GM23248 (cell line): ENCODE results near the gene TMEM38A. TPM values are rescaled to one million over a fixed set of nuclear protein-coding genes. Genes with fewer than 3 reads are reported as not detected.

Experiments used
- DNase-seq: peaks from one replicate; pipeline ENCODE4 v3.0.0-alpha.2; 2015
- H2AFZ ChIP-seq: fragments of 200-600 bp; sonication (generic); 2 replicates; pipeline ENCODE4 v1.6.1; 2016; ENCODE audit warnings: antibody characterized with exemption
- H3F3A ChIP-seq: fragments of 200-600 bp; sonication (generic); 2 replicates; pipeline ENCODE4 v1.6.1; 2016; ENCODE audit warnings: mild to moderate bottlenecking, antibody characterized with exemption, mixed run types; ENCODE audit not compliant: insufficient read depth
- H3K27ac ChIP-seq: fragments of 200-600 bp; sonication (generic); 2 replicates; pipeline ENCODE4 v1.5.1; 2016; ENCODE audit warnings: mild to moderate bottlenecking
- H3K27me3 ChIP-seq: fragments of 200-600 bp; sonication (generic); replicated peaks from 2 replicates; pipeline ENCODE4 v1.6.1; 2016; ENCODE audit warnings: mild to moderate bottlenecking; ENCODE audit not compliant: insufficient read depth
- H3K36me3 ChIP-seq: fragments of 200-600 bp; sonication (generic); 2 replicates; pipeline ENCODE4 v1.6.1; 2016; ENCODE audit warnings: low read depth, mild to moderate bottlenecking
- H3K4me1 ChIP-seq: fragments of 200-600 bp; sonication (generic); 2 replicates; pipeline ENCODE4 v1.6.1; 2016; ENCODE audit warnings: mild to moderate bottlenecking; ENCODE audit not compliant: insufficient read depth
- H3K4me2 ChIP-seq: fragments of 200-600 bp; sonication (generic); one replicate; pipeline ENCODE4 v1.6.1; 2016; ENCODE audit warnings: mild to moderate bottlenecking; ENCODE audit not compliant: unreplicated experiment
- H3K4me3 ChIP-seq: fragments of 200-600 bp; sonication (generic); 2 replicates; pipeline ENCODE4 v1.5.1; 2016; ENCODE audit warnings: mild to moderate bottlenecking
- H3K79me2 ChIP-seq: fragments of 200-600 bp; sonication (generic); 2 replicates; pipeline ENCODE4 v1.6.1; 2016; ENCODE audit warnings: mild to moderate bottlenecking; ENCODE audit not compliant: insufficient read depth
- H3K9ac ChIP-seq: fragments of 200-600 bp; sonication (generic); 2 replicates; pipeline ENCODE4 v1.6.1; 2016; ENCODE audit warnings: mild to moderate bottlenecking
- H3K9me2 ChIP-seq: fragments of 200-600 bp; sonication (generic); 2 replicates; pipeline ENCODE4 v1.6.1; 2016; ENCODE audit warnings: mixed run types, mild to moderate bottlenecking, moderate library complexity; ENCODE audit not compliant: insufficient read depth
- H3K9me3 ChIP-seq: fragments of 200-600 bp; sonication (generic); one replicate; pipeline ENCODE4 v1.6.1; 2017; ENCODE audit warnings: low read depth
- H4K20me1 ChIP-seq: fragments of 200-600 bp; sonication (generic); 2 replicates; pipeline ENCODE4 v1.6.0; 2016; ENCODE audit not compliant: insufficient read depth
- EZH2 ChIP-seq: fragments of 200-600 bp; sonication (generic); IDR thresholded peaks from 2 replicates; pipeline ENCODE4 v1.6.1; 2018; ENCODE audit warnings: antibody characterized with exemption, mild to moderate bottlenecking; ENCODE audit not compliant: insufficient read depth, poor library complexity, severe bottlenecking
- EZH2phosphoT487 ChIP-seq: fragments of 200-600 bp; sonication (generic); IDR thresholded peaks from 2 replicates; pipeline ENCODE4 v1.6.1; 2018; ENCODE audit warnings: antibody characterized with exemption, moderate library complexity, mild to moderate bottlenecking, low read depth; ENCODE audit not compliant: insufficient read depth
- WGBS, 2 experiments: methylation state at CpG; one replicate each; pipeline ENCODE4 v1.1.6; 2015 to 2017; ENCODE audit warnings: low lambda C conversion rate in 2 of 2, low coverage in 1 of 2; ENCODE audit errors: missing lambda C conversion rate in 2 of 2; 5-methylcytosine and 5-hydroxymethylcytosine counted together
- in situ Hi-C: fragments of 300-500 bp; cut with MboI; formaldehyde crosslinking; loops from 2 replicates; pipeline ENCODE4 v1.15.0; 2020
- polyA plus RNA-seq: library from polyadenylated mRNA; unstranded; fragments of >200 nt; fragmentation: Nextera tagmentation; extraction: Ambion mirVana; gene quantifications from 2 replicates; pipeline ENCODE4 v1.2.1, GENCODE V29; 2016
- total RNA-seq: library from RNA; depleted of rRNA; stranded (reverse); fragments of >200 nt; shearing (Covaris generic); gene quantifications from 2 replicates; pipeline ENCODE4 v1.2.3, GENCODE V29; 2014

Gene TMEM38A
- total and polyA plus RNA-seq, 2 experiments from 2014 or later: 1.3 to 1.6 TPM

GRCh38 chr19:16621165-16621800 is 39.7 kb upstream of the TMEM38A start:
- Histone ChIP-seq H3K36me3 (no peaks in the 10 kb centered on the region), H3K9me3 (no peaks in the 10 kb centered on the region), H3K4me1 (peaks cover 19% of the 10 kb centered on the region), H4K20me1 (peaks cover 46% of the 10 kb centered on the region; the same call in 1 of the 2 replicates), H3K27me3 (no peaks in the 10 kb centered on the region), H3F3A (no peaks in the 10 kb centered on the region), H3K9me2 (no peaks in the 10 kb centered on the region), H2AFZ (no peak overlapping the region), H3K9ac (no peak overlapping the region), H3K4me3 (no peak overlapping the region), H3K27ac (no peak overlapping the region), H3K4me2 (no peak overlapping the region), H3K79me2 (peaks cover 100% of the 10 kb centered on the region)
- TF ChIP-seq EZH2 (no peak), EZH2phosphoT487 (no peak)
- no peak for DNase-seq
- WGBS, 2 experiments: 42 to 56% methylated on average over 7 of the region's 7 CpGs
- in situ Hi-C loops: no loop called here

DNA sequence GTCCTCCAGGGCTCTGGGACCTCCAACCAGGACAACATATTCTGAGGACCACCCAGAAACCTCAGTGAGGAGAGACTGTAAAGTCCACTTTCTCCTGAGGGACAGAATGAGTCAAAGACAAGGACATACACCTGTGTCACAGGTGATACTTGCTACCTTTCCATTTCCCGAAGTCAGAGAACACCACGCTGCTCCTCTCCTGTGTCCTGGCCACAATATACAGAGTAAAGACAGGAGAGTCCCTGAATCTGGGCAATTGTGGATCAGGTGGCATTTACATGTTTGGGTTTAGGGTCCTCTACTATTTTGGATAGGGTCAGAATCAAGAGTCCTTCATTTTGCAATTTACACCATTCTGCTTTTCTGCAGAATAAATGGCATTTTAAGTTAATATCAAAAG is 37.9 kb upstream of the TMEM38A start:
- Histone ChIP-seq H3K4me1 (peaks cover 22% of the 10 kb centered on the region), H3K9me2 (no peaks in the 10 kb centered on the region), H3K9me3 (no peaks in the 10 kb centered on the region), H4K20me1 (peaks cover 42% of the 10 kb centered on the region; the same call in 1 of the 2 replicates), H3K4me2 (no peak overlapping the region), H3K36me3 (no peaks in the 10 kb centered on the region), H3K27ac (no peak overlapping the region), H3K9ac (no peak overlapping the region), H3F3A (no peaks in the 10 kb centered on the region), H3K79me2 (peaks cover 98% of the 10 kb centered on the region), H2AFZ (no peak overlapping the region), H3K27me3 (no peaks in the 10 kb centered on the region), H3K4me3 (no peak overlapping the region)
- 98 to 100% methylated on average over 2 of the region's 2 CpGs for WGBS, 2 experiments
- DNase-seq: no peak
- in situ Hi-C loops: no loop called here
- TF ChIP-seq EZH2phosphoT487 (no peak), EZH2 (no peak)

GRCh38 chr19:16623576-16623975 is 37.4 kb upstream of the TMEM38A start:
- Histone ChIP-seq H3K9ac (no peak overlapping the region), H4K20me1 (peaks cover 37% of the 10 kb centered on the region; the same call in 1 of the 2 replicates), H3K79me2 (peaks cover 93% of the 10 kb centered on the region), H3K9me3 (no peaks in the 10 kb centered on the region), H3K4me3 (no peak overlapping the region), H3K4me2 (no peak overlapping the region), H3K27ac (no peak overlapping the region), H3F3A (no peaks in the 10 kb centered on the region), H3K4me1 (peaks cover 22% of the 10 kb centered on the region), H3K36me3 (no peaks in the 10 kb centered on the region), H2AFZ (no peak overlapping the region), H3K9me2 (no peaks in the 10 kb centered on the region), H3K27me3 (no peaks in the 10 kb centered on the region)
- no peak for DNase-seq
- TF ChIP-seq EZH2 (no peak), EZH2phosphoT487 (no peak)
- WGBS, 2 experiments: 52 to 54% methylated on average over 6 of the region's 6 CpGs
- in situ Hi-C loops: no loop called here

- Histone ChIP-seq H3F3A (peaks cover 4% of the 10 kb centered on the region; the same call in 1 of the 2 replicates), H3K4me3 (no peak overlapping the region), H3K36me3 (no peaks in the 10 kb centered on the region), H4K20me1 (peaks cover 33% of the 10 kb centered on the region; the same call in 1 of the 2 replicates), H3K79me2 (peaks cover 86% of the 10 kb centered on the region), H3K9me2 (no peaks in the 10 kb centered on the region), H3K4me1 (peaks cover 20% of the 10 kb centered on the region), H2AFZ (no peak overlapping the region), H3K27ac (no peak overlapping the region), H3K9me3 (no peaks in the 10 kb centered on the region), H3K9ac (no peak overlapping the region), H3K4me2 (no peak overlapping the region), H3K27me3 (no peaks in the 10 kb centered on the region)
- in situ Hi-C loops: no loop called here
- 80 to 83% methylated on average over 10 of the region's 10 CpGs for WGBS, 2 experiments
- no peak for DNase-seq
- TF ChIP-seq EZH2 (no peak), EZH2phosphoT487 (no peak)
Measured at GRCh38 chr19:16624236-16624635, 36.7 kb upstream of the TMEM38A start.
